ENCODE results near the gene CFDP1. TPM values are rescaled to one million over a fixed set of nuclear protein-coding genes. Genes with fewer than 3 reads are reported as not detected.
A peak's percentile ranks its signal among the peaks of the same experiment; 100 is the strongest.

The CFDP1 gene
- total RNA-seq, 1 experiment from 2014 or later = 44.7 TPM

DNA sequence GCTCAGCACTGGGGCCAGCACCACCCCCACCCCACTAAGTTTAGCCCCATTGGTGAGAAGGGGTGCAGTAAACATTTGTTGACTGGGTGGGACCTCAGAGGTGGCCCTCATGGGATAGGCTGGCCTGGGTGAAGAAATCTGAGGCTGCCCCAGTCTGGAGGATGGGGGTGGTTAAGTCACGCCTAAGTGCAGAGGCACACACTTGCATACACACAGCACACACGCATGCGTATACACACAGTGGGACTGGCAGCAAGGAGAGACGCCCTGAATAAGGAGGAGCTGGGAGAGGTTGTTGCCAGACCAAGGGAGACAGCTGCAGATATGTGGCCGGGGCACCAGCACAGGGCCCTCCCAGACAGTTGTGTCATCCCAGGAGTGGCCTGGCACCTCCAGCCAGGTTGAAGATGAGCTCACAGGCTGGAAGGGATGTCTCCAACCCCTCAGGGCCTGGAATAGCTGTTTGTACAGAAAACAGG is 178.9 kb downstream of the CFDP1 start:
- Mint-ChIP-seq H3K27ac (ENCODE audit: low read depth, unreplicated experiment) (no peak overlapping the region), H3K4me3 (ENCODE audit: unreplicated experiment) (peak overlapping the region; percentile 10), H3K9me3 (ENCODE audit: unreplicated experiment) (no peaks in the 10 kb centered on the region), H3K27me3 (ENCODE audit: insufficient read depth, unreplicated experiment) (no peaks in the 10 kb centered on the region), H3K36me3 (ENCODE audit: insufficient read depth, unreplicated experiment) (peaks cover 10% of the 10 kb centered on the region), H3K4me1 (ENCODE audit: insufficient read depth, unreplicated experiment) (peaks cover 34% of the 10 kb centered on the region)
- TF ChIP-seq CTCF (IDR thresholded peaks at IDR 0.05; ENCODE audit: unreplicated experiment) = no peak
- CTCF ChIA-PET = interaction anchor here (0.5 to 3.8 kb wide), 10 partner anchors 13 to 1671 kb away, joined by 3 to 19 read pairs (median 4); no protein-coding TSS in a partner anchor
- intact Hi-C loops (cut with micrococcal nuclease) = loop anchor here (1.0 kb wide), 1 partner anchor 51 kb away; no protein-coding TSS in a partner anchor
- peak; percentile 88 for DNase-seq (ENCODE audit: unreplicated experiment)
- BruUV-seq (replicated peaks) = no TSS peak
- POLR2A ChIA-PET = interaction anchor here (0.5 to 3.9 kb wide), 18 partner anchors 9 to 618 kb away, joined by 3 to 65 read pairs (median 3); partner anchors contain the start of gene MLKL

- no peaks in the 10 kb centered on the region for H3K9me3 Mint-ChIP-seq (ENCODE audit: unreplicated experiment)
- no peak for TF ChIP-seq CTCF (IDR thresholded peaks at IDR 0.05; ENCODE audit: unreplicated experiment)
- H3K36me3 Mint-ChIP-seq (ENCODE audit: insufficient read depth, unreplicated experiment) = peaks cover 9% of the 10 kb centered on the region
- H3K27ac Mint-ChIP-seq (ENCODE audit: low read depth, unreplicated experiment) = peak overlapping the region; percentile 35
- H3K27me3 Mint-ChIP-seq (ENCODE audit: insufficient read depth, unreplicated experiment) = no peaks in the 10 kb centered on the region
- ChIA-PET POLR2A (interaction anchor here (0.8 to 4.4 kb wide), 6 partner anchors 13 to 124 kb away, joined by 3 to 65 read pairs (median 12); no protein-coding TSS in a partner anchor), CTCF (interaction anchor here (1.2 to 3.8 kb wide), 4 partner anchors 10 to 51 kb away, joined by 4 to 19 read pairs (median 8); no protein-coding TSS in a partner anchor)
- H3K4me1 Mint-ChIP-seq (ENCODE audit: insufficient read depth, unreplicated experiment) = peaks cover 28% of the 10 kb centered on the region
- intact Hi-C loops (cut with micrococcal nuclease) = no loop called here
- no peak overlapping the region for H3K4me3 Mint-ChIP-seq (ENCODE audit: unreplicated experiment)
- BruUV-seq (replicated peaks) = no TSS peak
- no peak for DNase-seq (ENCODE audit: unreplicated experiment)
Observed at GRCh38 chr16:75252946-75253911, 180.1 kb downstream of the CFDP1 start.

DNA sequence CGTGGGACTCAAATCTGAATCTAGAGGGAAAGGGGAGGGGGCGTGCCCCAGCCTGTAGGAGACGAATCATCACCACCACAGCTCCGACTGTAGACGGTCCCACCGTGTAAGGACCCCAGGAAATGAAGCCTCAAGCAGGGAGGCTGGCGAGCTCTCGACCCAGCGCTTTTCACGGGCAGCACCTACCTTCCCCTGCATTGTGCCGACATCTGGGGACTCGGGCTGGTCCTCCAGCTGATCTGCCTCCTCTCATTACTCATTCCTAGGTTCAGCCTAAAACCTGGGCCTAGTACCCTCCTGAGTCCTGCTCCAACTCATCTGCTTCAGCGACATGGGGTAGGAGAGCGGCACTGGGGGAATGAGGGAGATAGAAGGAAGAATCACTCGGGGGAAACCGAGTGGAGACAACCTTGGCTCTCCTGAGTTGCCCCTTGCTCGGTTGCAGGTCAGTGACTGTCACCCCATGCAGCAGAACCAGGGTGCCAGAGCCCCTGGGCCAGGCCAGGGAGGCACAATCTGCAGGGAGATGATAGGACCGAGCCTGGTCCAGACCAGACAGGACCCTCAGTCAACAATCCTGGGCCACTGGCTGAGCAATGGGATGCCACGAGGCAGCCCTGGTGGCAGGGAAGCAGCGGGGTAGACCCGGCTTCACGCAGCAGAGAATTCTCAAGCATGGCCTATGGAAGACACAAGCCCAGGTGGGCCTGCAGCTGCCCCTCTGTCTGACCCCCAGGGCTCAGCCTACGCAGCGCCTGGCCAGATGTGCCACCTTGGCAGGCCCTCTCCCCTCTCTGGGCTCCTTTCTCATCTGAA is 181.0 kb downstream of the CFDP1 start:
- Mint-ChIP-seq H3K4me1 (ENCODE audit: insufficient read depth, unreplicated experiment) (peaks cover 24% of the 10 kb centered on the region), H3K36me3 (ENCODE audit: insufficient read depth, unreplicated experiment) (peaks cover 12% of the 10 kb centered on the region), H3K27ac (ENCODE audit: low read depth, unreplicated experiment) (peak overlapping the region; percentile 59), H3K4me3 (ENCODE audit: unreplicated experiment) (peak overlapping the region; percentile 75), H3K27me3 (ENCODE audit: insufficient read depth, unreplicated experiment) (no peaks in the 10 kb centered on the region), H3K9me3 (ENCODE audit: unreplicated experiment) (no peaks in the 10 kb centered on the region)
- POLR2A ChIA-PET = interaction anchor here (1.6 to 4.4 kb wide), 7 partner anchors 14 to 133 kb away, joined by 6 to 106 read pairs (median 31); no protein-coding TSS in a partner anchor
- DNase-seq (ENCODE audit: unreplicated experiment) = no peak
- BruUV-seq (replicated peaks) = no TSS peak
- TF ChIP-seq CTCF (IDR thresholded peaks at IDR 0.05; ENCODE audit: unreplicated experiment) = no peak
- intact Hi-C loops (cut with micrococcal nuclease) = no loop called here
- CTCF ChIA-PET = interaction anchor here (0.5 to 3.8 kb wide), 9 partner anchors 9 to 668 kb away, joined by 3 to 19 read pairs (median 5); no protein-coding TSS in a partner anchor

Measured in MCF 10A (cell line).